SK-N-MC (cell line): Measurements from ENCODE around the gene RBBP5.

Experiments used
- EZH2 ChIP-seq: fragments of 200-600 bp; sonication (generic); IDR thresholded peaks from one replicate; pipeline ENCODE4 v1.6.1; 2017; ENCODE audit warnings: antibody characterized with exemption
- POLR2AphosphoS5 ChIP-seq: IDR thresholded peaks from 2 replicates; pipeline ENCODE4 v1.6.1; 2012; ENCODE audit warnings: mild to moderate bottlenecking, low read depth, low read length, borderline replicate concordance

DNA sequence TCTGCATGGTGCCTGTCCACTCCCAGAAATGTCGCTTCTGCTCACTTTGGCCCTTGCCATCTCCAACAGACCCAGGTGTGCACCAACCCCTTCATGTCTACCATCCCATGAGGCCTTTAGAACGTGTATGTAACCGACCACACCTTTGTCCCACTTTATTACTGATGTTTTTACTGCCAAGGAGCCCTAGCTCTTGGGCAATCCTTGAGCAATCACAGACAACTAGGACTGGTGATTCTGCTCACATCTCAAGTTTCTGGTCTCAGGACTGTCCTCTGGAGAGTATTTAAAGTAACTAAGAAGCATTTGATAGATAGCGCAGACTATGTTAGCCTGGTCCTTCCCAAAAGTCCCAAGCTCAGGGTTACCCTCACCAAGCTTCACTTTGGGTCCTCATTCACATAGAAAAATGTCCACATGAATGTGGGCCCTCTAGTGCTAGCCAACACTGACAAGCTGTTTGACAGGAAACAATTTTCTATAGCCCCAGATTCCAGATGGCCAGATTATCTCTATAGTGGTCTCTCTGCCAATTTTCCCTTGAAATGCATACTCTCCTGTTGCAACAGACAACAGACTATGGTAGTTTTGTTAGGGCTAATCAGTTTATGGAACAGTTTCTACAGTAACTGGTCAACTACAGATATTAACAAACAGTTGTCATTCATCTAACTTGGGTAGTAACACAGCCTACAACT lies 30.6 kb downstream of the RBBP5 start:
- TF ChIP-seq POLR2AphosphoS5 (no peak), EZH2 (no peak)
